ENCODE results near the gene ZNF296.

Gene ZNF296

DNA sequence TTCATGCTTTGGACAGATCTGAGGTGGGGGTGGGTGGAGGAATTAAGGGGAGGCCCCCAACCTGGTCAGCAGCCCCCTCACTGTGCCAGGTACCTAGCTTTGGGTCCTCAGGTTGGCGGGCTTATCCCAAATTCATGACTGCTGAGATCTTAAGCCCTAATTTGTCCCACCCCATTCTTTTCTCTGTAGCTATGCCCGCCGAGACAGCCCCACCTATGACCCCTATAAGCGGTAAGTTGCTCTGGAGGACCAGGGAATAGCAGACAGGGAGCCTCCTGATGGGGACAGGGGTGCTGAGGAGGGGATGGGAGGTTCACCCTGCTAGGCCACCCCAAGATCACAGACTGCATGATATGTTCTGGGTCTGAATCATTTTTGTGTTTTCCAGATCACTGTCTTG lies 14.3 kb downstream of the ZNF296 start:
- DNase-seq (ENCODE audit: extremely low read depth in 1 of 2, low read depth in 1 of 2) = no peak

GRCh38 chr19:45059258-45059965 lies 16.9 kb downstream of the ZNF296 start:
- peak; percentile 62 to 73 for DNase-seq (ENCODE audit: extremely low read depth in 1 of 2, low read depth in 1 of 2)

DNA sequence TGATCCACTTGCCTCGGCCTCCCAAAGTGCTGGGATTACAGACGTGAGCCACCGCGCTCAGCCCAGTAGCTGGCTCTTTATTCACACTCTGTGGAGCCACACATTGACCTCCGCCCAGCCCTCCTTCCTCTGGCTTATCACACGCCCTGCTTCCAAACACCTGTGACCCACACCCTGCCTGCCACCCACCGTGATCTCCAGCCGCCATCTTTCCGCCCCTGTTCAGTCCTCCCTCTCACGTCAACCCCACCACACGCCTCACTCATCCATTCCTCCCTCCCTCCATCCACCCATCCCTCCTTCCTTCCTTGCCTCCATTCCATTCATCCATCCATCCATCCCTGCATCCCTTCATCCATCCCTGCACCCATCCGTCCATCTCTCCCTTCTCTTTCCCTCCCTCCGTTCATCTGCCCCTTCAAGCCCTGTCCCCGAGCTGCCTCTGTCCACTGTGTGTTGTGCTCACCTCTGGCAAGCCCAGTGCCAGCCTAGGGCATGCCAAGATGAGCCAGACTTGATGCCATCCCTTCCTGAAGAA lies 17.6 kb downstream of the ZNF296 start:
- DNase-seq (ENCODE audit: extremely low read depth in 1 of 2, low read depth in 1 of 2) = no peak

GRCh38 chr19:45057444-45057843 lies 18.8 kb downstream of the ZNF296 start:
- DNase-seq (ENCODE audit: extremely low read depth in 1 of 2, low read depth in 1 of 2) = no peak

GRCh38 chr19:45056831-45057230 lies 19.4 kb downstream of the ZNF296 start:
- DNase-seq (ENCODE audit: extremely low read depth in 1 of 2, low read depth in 1 of 2) = no peak

GRCh38 chr19:45051929-45052579 lies 24.2 kb downstream of the ZNF296 start:
- DNase-seq (ENCODE audit: extremely low read depth in 1 of 2, low read depth in 1 of 2) = no peak

DNA sequence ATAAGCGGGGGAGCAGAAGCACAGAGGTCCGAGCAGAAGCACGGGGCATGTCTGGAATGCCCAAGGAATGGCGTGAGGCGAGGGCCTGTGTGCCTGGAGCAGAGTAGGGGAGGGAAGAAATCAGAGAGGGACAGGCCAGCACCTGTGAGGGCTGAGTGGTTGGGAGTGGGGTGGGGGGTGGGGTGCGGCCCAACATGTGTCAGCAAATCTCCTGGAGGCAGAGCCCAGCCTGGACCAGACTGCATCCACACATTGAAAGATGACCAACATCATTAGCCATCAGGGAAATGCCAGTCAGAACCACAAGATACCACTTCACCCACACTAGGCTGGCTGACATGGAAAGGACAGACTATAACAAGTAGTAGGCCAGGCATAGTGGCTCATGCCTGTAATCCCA lies 26.2 kb downstream of the ZNF296 start:
- DNase-seq (ENCODE audit: extremely low read depth in 1 of 2, low read depth in 1 of 2) = no peak

DNA sequence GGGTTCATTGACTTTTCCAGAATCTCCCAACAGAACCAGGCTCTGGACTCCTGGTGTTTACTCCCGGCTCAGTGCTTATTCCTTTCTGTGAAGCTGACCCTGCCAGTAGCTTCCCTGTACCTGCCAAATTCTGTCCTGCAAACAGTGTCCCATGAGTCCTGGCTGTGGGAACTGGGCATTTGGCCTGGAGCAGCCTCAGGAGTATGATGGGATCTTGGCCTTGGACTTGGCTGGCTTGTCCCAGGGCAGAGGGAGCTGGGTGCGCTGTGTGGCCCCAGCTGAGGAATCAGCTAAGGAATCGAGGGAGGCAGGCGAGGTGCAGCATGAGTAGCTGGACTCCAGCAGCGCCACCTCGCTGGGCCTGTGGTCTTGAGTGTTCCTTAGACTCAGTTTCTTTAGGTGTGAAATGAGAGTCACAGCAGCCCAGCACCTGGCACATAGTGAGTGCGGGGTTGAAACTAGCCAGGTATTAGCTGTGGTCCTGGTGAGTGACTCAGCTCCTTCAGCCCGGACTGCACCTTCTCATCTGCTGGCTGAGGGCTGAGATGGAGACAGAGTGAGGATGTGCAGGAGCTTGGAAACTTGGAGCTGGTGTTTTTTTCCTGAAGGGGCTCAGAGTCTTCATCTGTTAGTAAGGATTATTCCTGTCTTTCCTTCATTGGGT lies 27.1 kb downstream of the ZNF296 start:
- no peak for DNase-seq (ENCODE audit: extremely low read depth in 1 of 2, low read depth in 1 of 2)

DNA sequence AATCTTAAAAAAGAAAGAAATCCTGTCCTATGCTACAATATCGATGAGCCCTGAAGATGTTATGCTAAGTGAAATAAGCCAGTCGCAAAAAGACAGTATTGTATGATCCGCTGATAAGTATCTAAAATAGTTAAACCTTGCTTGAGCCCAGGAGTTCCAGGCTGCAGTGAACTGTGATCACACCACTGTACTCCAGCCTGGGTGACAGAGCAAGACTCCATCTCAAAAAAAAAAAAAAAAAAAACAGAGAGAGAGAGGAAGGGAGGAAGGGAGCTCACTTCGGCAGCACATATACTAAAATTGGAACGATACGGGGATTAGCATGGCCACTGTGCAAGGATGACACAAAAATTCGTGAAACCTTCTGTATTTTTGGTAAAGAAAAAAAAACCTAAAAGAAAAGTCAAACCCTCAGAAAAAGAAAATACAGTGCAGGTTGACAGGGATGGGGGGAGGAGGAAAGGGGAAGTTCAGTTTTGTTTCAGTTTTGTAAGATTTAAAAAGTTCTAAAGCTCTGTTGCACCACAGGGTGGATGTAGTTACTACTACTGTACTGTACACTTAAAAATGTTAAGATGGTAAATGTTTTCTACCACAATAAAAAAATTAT lies 29.0 kb downstream of the ZNF296 start:
- DNase-seq (ENCODE audit: extremely low read depth in 1 of 2, low read depth in 1 of 2) = no peak

- no peak for DNase-seq (ENCODE audit: extremely low read depth in 1 of 2, low read depth in 1 of 2)
These were observed 29.9 kb downstream of the ZNF296 start for GRCh38 chr19:45046355-45046754.

DNA sequence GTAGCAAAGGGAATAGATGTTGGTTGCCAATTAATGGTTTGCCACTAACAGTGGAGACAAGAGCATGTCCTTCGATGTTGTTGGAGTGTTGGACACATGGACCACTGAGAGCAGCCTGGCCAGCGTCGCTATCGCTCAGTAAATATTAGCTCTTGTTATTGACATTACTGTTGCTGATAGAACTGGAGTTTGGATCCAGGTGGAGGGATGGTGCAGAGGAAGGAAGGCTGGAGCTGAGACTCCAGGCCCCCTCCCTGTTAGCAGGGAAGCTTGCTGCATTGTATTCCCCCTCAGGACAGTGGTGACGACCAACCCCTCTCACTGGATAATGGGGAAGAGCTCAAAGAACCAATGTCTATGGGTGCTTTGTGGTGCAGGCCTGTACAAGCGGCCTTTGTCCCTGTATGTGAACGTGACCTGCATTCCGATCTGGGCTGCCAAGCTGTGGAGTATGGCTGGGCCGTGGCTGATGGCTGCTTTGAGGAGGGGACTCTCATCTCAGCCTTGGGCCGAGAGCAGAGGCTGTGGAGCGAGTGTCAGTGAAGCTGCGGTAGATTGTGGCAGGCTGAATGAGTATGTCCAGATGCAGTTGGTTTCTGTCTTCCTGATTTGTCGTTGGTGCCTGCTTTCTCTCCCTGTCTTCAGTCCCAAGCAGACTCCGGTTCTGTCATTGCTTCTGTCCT lies 30.5 kb downstream of the ZNF296 start:
- DNase-seq (ENCODE audit: extremely low read depth in 1 of 2, low read depth in 1 of 2) = no peak

GRCh38 chr19:45041125-45041524 lies 35.2 kb downstream of the ZNF296 start:
- DNase-seq (ENCODE audit: extremely low read depth in 1 of 2, low read depth in 1 of 2) = no peak

- no peak for DNase-seq (ENCODE audit: extremely low read depth in 1 of 2, low read depth in 1 of 2)
These were observed 36.1 kb downstream of the ZNF296 start for GRCh38 chr19:45040059-45040771.

GRCh38 chr19:45038931-45039893 lies 37.1 kb downstream of the ZNF296 start, which contains the start of gene CLASRP:
Gene CLASRP, plus strand, starts transcription at chr19:45039045. Its CDS starts 1,168 bp downstream, at chr19:45040213.
- peak; percentile 66 to 88 for DNase-seq (ENCODE audit: extremely low read depth in 1 of 2, low read depth in 1 of 2)

- DNase-seq (ENCODE audit: extremely low read depth in 1 of 2, low read depth in 1 of 2) = no peak
These were observed 38.7 kb downstream of the ZNF296 start for GRCh38 chr19:45037393-45038169.

GRCh38 chr19:45035755-45036154 lies 40.5 kb downstream of the ZNF296 start:
- no peak for DNase-seq (ENCODE audit: extremely low read depth in 1 of 2, low read depth in 1 of 2)

DNA sequence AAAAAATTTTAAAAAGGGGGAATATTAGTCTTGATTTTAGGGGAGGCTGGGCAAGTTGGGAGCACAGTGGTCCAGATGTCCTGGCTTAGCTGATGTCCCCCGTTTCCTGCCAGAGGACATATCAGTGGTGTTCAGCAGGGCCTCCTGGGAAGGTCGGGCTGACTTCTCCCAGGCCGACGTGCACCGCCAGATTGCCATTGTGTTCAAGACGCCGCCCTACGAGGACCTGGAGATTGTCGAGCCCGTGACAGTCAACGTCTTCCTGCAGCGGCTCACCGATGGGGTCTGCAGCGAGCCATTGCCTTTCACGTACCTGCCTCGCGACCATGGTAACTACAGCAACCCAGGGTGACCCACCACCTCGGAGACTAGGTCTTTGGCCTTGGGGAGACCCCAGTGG lies 43.9 kb downstream of the ZNF296 start:
- no peak for DNase-seq (ENCODE audit: extremely low read depth in 1 of 2, low read depth in 1 of 2)

DNA sequence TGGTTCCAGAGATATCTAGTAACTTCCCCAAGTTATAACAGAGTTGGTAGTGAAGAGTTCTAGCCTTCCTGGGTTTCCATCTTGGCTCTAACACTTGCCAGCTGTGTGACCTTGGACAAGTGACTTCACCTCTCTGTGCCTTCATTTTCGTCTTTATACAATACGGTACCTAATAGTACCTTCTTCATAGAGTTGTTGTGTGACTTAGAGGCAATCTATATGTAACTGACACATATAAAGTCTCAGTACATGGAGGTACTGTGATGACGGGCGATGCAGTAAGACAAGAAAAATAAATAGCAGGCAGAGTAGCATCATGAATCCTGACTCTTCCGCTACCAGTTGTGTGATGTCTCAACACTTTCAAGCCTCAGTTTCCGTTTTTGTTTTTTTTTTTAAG lies 45.5 kb downstream of the ZNF296 start:
- no peak for DNase-seq (ENCODE audit: extremely low read depth in 1 of 2, low read depth in 1 of 2)

Data from activated CD8-positive, alpha-beta memory T cell treated with anti-CD3 and anti-CD28 coated beads for 1 hour (primary cell).